HepG2 (cell line): Measurements from ENCODE around the gene EFCAB8. TPM values are rescaled to one million over a fixed set of nuclear protein-coding genes. Genes with fewer than 3 reads are reported as not detected.

Experiments
- CTCF ChIP-seq: sonication (generic); formaldehyde crosslinking; IDR thresholded peaks from 2 replicates; pipeline ENCODE4 v1.5.0; 2020; ENCODE audit warnings: mild to moderate bottlenecking, missing genetic modification reagents, moderate library complexity
- ESRRA ChIP-seq: sonication (generic); formaldehyde crosslinking; IDR thresholded peaks from 2 replicates; pipeline ENCODE4 v1.5.1; 2020; ENCODE audit warnings: mild to moderate bottlenecking, low read depth, missing genetic modification reagents
- FOXC1 ChIP-seq: sonication (generic); formaldehyde crosslinking; IDR thresholded peaks from 2 replicates; pipeline ENCODE4 v1.8.0; 2022; ENCODE audit warnings: mild to moderate bottlenecking, missing genetic modification reagents, borderline replicate concordance
- PHF8 ChIP-seq: sonication (generic); formaldehyde crosslinking; IDR thresholded peaks from 2 replicates; pipeline ENCODE4 v1.5.0; 2020; ENCODE audit warnings: missing genetic modification reagents
- POLR2G ChIP-seq: fragments of 200-400 bp; formaldehyde crosslinking; IDR thresholded peaks from 2 replicates; pipeline ENCODE4 v1.6.1; 2018; ENCODE audit warnings: mild to moderate bottlenecking, low read depth, low read length, moderate library complexity
- PRMT3 ChIP-seq: sonication (generic); formaldehyde crosslinking; IDR thresholded peaks from 2 replicates; pipeline ENCODE4 v1.8.1; 2022; ENCODE audit warnings: low read depth, mild to moderate bottlenecking, moderate library complexity, missing genetic modification reagents, borderline replicate concordance
- RFXAP ChIP-seq: sonication (generic); formaldehyde crosslinking; IDR thresholded peaks from 2 replicates; pipeline ENCODE4 v1.4.0; 2020; ENCODE audit warnings: missing genetic modification reagents, borderline replicate concordance
- SIN3A ChIP-seq: IDR thresholded peaks from 2 replicates; pipeline ENCODE4 v1.6.1; 2011; ENCODE audit warnings: low read depth, mild to moderate bottlenecking, control low read depth, low read length, borderline replicate concordance
- SNAPC2 ChIP-seq: sonication (generic); formaldehyde crosslinking; IDR thresholded peaks from 2 replicates; pipeline ENCODE4 v1.8.1; 2022; ENCODE audit warnings: mild to moderate bottlenecking, missing genetic modification reagents
- ZBTB33 ChIP-seq: sonication (generic); formaldehyde crosslinking; IDR thresholded peaks from 2 replicates; pipeline ENCODE4 v1.4.0; 2020; ENCODE audit warnings: missing genetic modification reagents
- ZBTB4 ChIP-seq: sonication (generic); formaldehyde crosslinking; IDR thresholded peaks from 2 replicates; pipeline ENCODE4 v1.4.0; 2020; ENCODE audit warnings: missing genetic modification reagents, mild to moderate bottlenecking, borderline replicate concordance
- ZBTB49 ChIP-seq: sonication (generic); formaldehyde crosslinking; IDR thresholded peaks from 2 replicates; pipeline ENCODE4 v1.4.0; 2020; ENCODE audit warnings: missing genetic modification reagents, borderline replicate concordance
- ZNF235 ChIP-seq: sonication (generic); formaldehyde crosslinking; IDR thresholded peaks from 2 replicates; pipeline ENCODE4 v1.8.1; 2023; ENCODE audit warnings: mild to moderate bottlenecking, missing genetic modification reagents, borderline replicate concordance
- ZNF33A ChIP-seq: sonication (generic); formaldehyde crosslinking; IDR thresholded peaks from 2 replicates; pipeline ENCODE4 v1.5.1; 2020; ENCODE audit warnings: missing genetic modification reagents, mild to moderate bottlenecking, moderate library complexity, borderline replicate concordance
- ZNF576 ChIP-seq: sonication (generic); formaldehyde crosslinking; IDR thresholded peaks from 2 replicates; pipeline ENCODE4 v1.4.0; 2020; ENCODE audit warnings: mild to moderate bottlenecking, missing genetic modification reagents
- ZNF605 ChIP-seq: sonication (generic); formaldehyde crosslinking; IDR thresholded peaks from 2 replicates; pipeline ENCODE4 v1.8.0; 2022; ENCODE audit warnings: mild to moderate bottlenecking, missing genetic modification reagents
- ZNF607 ChIP-seq: sonication (generic); formaldehyde crosslinking; IDR thresholded peaks from 2 replicates; pipeline ENCODE4 v1.5.1; 2020; ENCODE audit warnings: missing genetic modification reagents, mild to moderate bottlenecking, borderline replicate concordance
- ZNF883 ChIP-seq: sonication (generic); formaldehyde crosslinking; IDR thresholded peaks from 2 replicates; pipeline ENCODE4 v1.5.1; 2020; ENCODE audit warnings: mild to moderate bottlenecking, missing genetic modification reagents; ENCODE audit errors: not compliant biosample characterization
- polyA plus RNA-seq, 8 experiments: library from polyadenylated mRNA; depleted of rRNA in 3 of 8; stranded (reverse) in 7 of 8; unstranded in 1 of 8; fragments of >200 nt; fragmentation: Illumina TruSeq in 4 of 8; extraction: Trizol in 4 of 8; gene quantifications; 2 replicates each; pipeline versions ENCODE4 v1.2.1 to v1.2.3, GENCODE V29; 2011 to 2016; ENCODE audit warnings: low read depth in 4 of 8, missing spikeins in 1 of 8, mixed read lengths in 1 of 8; ENCODE audit not compliant: insufficient read depth in 1 of 8
- total RNA-seq, 5 experiments: library from RNA; depleted of rRNA; stranded (reverse); fragments of >200 nt; fragmentation: Illumina TruSeq; extraction: Trizol; gene quantifications; 2 replicates each; pipeline ENCODE4 v1.2.3, GENCODE V29; 2016; ENCODE audit warnings: low read depth in 1 of 5

Gene EFCAB8
- total and polyA plus RNA-seq, 2 of the 13 experiments (the other 11 are each of a cell fraction or from before 2014, with no cell fraction given), result 0.15 to 0.22 TPM

- TF ChIP-seq CTCF (CRISPR knock-in tag) (no peak), ZBTB49 (CRISPR knock-in tag) (no peak), ZNF605 (CRISPR knock-in tag) (no peak), ZNF33A (CRISPR knock-in tag) (no peak), FOXC1 (no peak), PHF8 (no peak), ZNF607 (CRISPR knock-in tag) (0 out of 2 replicates have a peak, but pooled peaks have one; percentile 15), ZNF235 (CRISPR knock-in tag) (no peak), ZNF883 (no peak), RFXAP (CRISPR knock-in tag) (no peak), PRMT3 (CRISPR knock-in tag) (no peak), POLR2G (no peak), ZBTB4 (CRISPR knock-in tag) (peak; percentile 79; the same call in 1 of the 2 replicates), ESRRA (CRISPR knock-in tag) (no peak), SNAPC2 (CRISPR knock-in tag) (0 out of 2 replicates have a peak, but pooled peaks have one; percentile 8), ZNF576 (CRISPR knock-in tag) (no peak), SIN3A (no peak), ZBTB33 (CRISPR knock-in tag) (peak; percentile 100)
These were observed 34.8 kb upstream of the EFCAB8 start (continued) for GRCh38 chr20:32823737-32824588.
